ENCODE results near the gene URI1.

Gene URI1

GRCh38 chr19:30049846-30050667 lies 108.0 kb downstream of the URI1 start:
- no peak for TF ChIP-seq CTCF (IDR thresholded peaks at IDR 0.05; ENCODE audit: low read depth, low read length)
- H3K4me3 ChIP-seq (ENCODE audit: low read depth, low read length) = no peak overlapping the region

GRCh38 chr19:30052122-30053075 lies 110.4 kb downstream of the URI1 start:
- no peak for TF ChIP-seq CTCF (IDR thresholded peaks at IDR 0.05; ENCODE audit: low read depth, low read length)
- H3K4me3 ChIP-seq (ENCODE audit: low read depth, low read length) = no peak overlapping the region

- no peak for TF ChIP-seq CTCF (IDR thresholded peaks at IDR 0.05; ENCODE audit: low read depth, low read length)
- H3K4me3 ChIP-seq (ENCODE audit: low read depth, low read length) = no peak overlapping the region
These were observed 111.5 kb downstream of the URI1 start for GRCh38 chr19:30053558-30053957.

GRCh38 chr19:30054210-30054609 lies 112.2 kb downstream of the URI1 start:
- no peak for TF ChIP-seq CTCF (IDR thresholded peaks at IDR 0.05; ENCODE audit: low read depth, low read length)
- no peak overlapping the region for H3K4me3 ChIP-seq (ENCODE audit: low read depth, low read length)

- no peak overlapping the region for H3K4me3 ChIP-seq (ENCODE audit: low read depth, low read length)
- TF ChIP-seq CTCF (IDR thresholded peaks at IDR 0.05; ENCODE audit: low read depth, low read length) = no peak
These were observed 114.5 kb downstream of the URI1 start for GRCh38 chr19:30056580-30056979.

GRCh38 chr19:30059741-30060457 lies 117.9 kb downstream of the URI1 start:
- no peak for TF ChIP-seq CTCF (IDR thresholded peaks at IDR 0.05; ENCODE audit: low read depth, low read length)

More at GRCh38 chr19:30059741-30060457, 117.9 kb downstream of the URI1 start:
- H3K4me3 ChIP-seq (ENCODE audit: low read depth, low read length) = no peak overlapping the region

All from WI38 (cell line).